GM18507 (cell line): Measurements from ENCODE around the gene LRRN2.

ENCODE experiments used
- DNase-seq: peaks from one replicate; pipeline ENCODE4 v3.0.0; 2011; ENCODE audit warnings: low read depth; ENCODE audit not compliant: insufficient read length; ENCODE audit errors: extremely low spot score
- FAIRE-seq: peaks from 2 replicates; lab custom pipeline; 2011; peaks lifted over from hg19 to GRCh38; lab: Jason Lieb, UNC

Gene LRRN2

DNA sequence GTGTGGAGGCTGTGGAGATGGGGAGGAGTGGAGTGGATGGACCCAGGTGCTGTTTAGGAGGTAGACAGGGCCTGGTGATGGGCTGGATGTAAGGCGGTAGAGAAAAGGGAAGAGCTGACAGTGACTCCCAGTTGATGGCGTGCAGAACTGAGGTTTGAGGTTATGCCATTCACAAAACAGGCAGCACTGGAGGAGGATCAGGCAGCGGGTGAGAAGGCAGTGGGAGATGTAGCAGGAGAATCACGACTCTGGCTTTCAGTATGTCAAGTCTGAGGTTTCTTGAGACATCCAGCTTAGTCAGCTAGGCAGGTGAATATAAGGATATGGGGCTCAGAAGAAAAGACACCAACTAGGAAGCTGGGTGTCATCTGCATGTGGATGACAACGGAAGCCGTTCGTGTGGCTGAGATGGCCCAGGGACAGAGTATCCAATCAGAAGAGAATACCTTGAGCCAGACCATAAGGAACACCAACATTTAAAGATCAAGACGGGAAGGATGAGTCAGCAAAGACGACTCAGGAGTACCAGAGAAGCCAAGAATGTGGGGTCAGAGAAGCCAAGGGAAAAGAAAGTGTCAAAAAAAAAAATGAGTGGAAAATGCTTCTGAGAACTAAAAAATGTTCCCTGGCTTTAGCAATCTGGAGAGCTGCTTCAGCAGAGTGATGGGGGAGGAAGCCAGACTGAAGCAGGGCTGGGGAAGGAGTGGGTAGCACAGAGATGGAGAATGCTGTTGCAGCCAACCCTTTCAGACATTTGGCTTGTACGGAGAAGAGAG is 15.2 kb downstream of the LRRN2 start:
- FAIRE-seq (no peak), DNase-seq (no peak)

DNA sequence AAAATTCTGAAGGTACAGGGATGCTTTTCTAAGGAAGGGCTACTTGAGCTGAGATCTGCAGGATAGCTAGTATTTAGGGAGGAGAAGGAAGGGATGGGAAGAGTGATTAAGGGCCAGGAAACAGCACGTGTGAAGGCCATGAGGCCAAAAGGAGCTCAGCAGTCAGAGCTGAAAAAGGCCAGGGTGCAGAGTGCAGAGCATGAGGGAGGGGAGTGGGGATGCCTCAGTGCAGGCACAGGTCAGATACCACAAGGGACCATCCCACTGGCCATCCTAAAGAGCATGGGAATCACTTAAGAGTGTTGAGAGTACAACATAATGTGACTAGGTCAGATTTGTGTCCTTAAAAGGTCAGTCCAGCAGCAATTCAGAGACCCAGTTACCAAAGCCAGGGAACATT is 16.0 kb downstream of the LRRN2 start:
- no peak for FAIRE-seq
- DNase-seq, result no peak

DNA sequence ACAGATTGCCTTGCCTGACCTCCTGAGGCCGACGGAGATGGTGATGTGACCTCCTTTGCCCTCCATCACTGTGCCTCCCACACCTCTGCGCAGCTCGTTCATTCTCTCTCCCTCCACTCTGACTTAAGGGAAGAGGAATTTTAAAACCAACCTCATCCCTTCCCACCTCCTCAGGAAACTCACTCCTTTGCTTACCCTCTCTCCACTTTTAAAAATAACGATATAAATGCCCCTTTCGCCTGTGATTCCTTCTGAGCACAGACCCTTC is 21.2 kb downstream of the LRRN2 start:
- DNase-seq (no peak), FAIRE-seq (no peak)

DNA sequence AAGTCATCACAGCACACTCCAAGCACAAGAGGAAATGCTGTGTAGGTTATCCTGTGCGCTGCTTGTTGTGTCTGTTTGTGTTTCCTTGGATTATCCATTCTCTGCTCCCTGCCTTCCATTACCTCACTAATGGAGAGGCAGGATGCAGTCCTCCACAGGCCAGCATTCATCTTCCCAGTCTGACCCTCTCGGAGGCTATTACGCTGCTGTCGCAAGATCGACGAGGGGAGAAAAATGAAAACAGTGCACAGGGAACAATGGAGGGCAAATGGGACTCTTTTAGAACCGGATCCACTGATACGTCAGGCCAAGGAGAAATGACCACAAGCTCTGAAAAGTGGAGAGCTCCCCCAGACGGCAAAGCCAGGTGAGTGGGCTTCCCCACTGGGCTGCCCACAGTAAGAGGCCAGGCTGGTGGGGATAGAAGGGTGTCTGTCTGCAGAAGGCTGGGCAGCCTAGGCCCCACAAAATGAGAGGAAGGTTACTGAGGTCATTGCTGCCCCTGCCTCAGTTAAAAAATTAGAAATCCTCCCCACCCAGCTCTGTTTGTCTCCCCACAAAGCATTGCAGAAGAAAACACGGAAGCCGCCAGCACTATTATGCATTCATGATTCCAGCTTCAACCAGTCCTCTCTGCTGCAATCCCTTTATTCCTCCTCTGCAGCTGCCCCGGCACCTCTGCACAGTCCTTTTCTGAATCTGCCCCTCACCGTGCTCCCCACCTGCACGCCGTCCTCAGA is 21.7 kb downstream of the LRRN2 start:
- FAIRE-seq (no peak), DNase-seq (no peak)

DNA sequence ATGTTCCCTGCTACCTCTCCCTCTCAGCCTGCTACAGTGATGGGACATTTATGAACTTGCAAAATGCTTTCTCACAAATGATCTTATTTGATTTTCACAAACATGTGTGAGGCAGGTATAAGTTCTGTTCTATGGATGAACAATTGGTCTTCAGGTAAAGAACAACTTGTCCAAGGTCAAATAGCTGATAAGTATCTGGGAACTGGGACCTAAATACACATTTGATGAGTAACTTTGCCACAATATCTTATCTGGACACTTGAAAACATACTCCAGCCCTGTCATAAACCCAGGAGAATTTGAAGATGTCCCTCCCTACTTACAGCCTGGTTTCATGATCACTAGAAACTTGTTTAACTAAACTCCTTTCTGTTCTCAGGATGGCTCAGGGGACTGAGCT is 23.0 kb downstream of the LRRN2 start:
- no peak for DNase-seq
- no peak for FAIRE-seq

DNA sequence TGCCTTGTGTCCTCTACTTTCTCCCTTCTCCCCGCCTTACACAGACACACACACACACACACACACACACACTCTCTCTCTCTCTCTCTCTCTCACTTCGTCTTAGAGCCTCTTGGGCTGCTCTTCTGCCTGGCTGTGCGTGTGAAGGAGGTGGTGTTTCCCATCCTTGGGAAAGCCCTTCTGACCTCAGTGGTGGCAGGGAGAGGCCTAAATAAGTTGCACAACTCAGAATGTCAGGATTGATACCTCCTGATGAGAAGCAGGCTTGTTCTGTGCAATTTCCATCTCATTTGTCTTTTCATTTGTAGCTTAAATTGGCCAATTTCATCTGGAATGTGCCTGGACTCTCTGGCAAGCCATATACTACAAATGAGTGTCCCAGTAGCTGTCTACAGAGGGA is 25.0 kb downstream of the LRRN2 start:
- FAIRE-seq (no peak), DNase-seq (no peak)

DNA sequence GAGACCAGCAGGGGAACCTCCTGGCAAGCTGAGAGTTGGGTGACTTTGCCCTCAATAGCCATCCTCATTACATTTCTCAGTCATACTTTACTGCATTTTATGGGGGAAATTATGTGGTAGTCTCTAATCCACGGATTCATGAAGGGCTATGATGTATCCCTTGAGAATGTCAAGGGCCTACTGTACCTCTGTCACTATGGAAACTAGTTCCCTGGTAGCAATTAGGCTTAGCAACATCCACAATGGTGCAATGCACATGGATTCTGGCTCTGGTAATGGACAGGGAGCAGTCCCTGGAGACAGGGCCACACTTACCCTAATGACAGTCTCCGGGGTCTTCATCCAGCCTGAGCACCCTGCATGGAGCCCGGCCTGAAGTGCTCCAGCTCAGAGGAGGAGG is 26.5 kb downstream of the LRRN2 start:
- no peak for FAIRE-seq
- DNase-seq, result no peak

DNA sequence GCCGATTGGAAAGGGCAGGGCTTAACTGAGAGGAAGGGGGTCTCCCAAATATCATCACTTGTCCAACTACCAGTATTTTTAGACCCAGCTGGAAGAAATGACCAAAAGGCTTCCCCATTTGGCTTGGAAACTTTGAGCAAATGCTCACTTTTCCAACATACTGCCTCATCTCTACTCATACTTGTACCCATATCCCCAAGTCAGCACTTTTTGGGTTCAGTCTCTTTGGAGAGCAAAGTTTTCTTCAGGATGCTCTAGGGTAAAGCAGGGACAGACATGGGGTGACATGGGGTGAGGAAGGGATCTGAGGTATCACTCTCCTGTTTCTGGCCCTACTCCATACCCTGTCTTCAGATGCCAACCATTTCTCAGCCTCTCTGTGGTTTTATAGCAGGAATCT is 27.2 kb downstream of the LRRN2 start:
- no peak for FAIRE-seq
- no peak for DNase-seq

DNA sequence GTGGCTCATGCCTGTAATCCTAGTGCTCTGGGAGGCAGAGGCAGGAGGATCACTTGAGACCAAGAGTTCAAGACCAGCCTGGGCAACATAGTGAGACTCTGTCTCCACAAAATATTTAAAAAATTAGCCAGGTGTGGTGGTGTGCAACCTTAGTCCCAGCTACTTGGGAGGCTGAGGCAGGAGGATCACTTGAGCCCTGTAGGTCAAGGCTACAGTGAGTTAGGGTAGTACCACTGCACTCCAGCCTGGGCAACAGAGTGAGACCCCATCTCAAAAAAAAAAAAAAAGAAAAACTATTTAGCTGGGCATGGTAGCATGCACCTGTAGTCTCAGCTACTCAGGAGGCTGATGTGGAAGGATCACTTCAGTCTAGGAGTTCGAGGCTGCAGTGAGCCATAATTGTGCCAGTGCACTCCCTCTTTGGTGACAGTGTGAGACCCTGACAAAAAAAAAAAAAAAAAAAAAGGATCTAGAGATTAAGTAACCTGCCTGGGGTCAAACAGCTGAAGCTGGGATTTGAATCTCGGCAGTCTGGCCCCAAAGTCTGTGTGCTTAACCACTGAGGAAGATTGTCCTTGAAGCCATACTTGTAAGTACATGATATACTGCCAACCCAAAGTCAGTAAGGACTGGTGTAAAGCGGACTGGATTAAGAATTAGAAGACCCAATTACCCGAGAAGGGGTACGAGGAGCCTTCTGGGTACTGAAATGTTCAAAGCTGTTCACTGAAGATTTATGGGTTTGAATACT is 31.8 kb downstream of the LRRN2 start:
- no peak for FAIRE-seq

DNA sequence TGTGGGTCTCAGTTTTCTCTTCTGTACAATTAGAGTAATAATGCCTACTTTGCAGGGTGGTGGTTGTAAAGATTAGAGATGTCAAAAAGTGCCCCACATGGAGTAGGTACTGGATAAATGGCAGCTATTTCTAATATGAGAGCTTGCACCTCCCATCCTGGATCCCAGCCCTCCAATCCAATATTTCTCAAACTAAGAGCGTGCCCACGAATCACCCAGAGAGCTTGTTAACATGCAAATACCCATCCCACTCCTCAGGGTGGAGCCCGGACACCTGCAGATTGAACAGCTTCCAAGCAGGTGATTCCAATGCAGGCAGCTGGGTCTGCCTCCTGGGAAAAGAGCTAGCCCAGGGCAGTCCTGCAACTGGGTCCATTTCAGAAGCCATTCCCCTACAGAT is 33.0 kb downstream of the LRRN2 start:
- FAIRE-seq (no peak), DNase-seq (no peak)

More for the DNA sequence above, 31.8 kb downstream of the LRRN2 start:
- no peak for DNase-seq

DNA sequence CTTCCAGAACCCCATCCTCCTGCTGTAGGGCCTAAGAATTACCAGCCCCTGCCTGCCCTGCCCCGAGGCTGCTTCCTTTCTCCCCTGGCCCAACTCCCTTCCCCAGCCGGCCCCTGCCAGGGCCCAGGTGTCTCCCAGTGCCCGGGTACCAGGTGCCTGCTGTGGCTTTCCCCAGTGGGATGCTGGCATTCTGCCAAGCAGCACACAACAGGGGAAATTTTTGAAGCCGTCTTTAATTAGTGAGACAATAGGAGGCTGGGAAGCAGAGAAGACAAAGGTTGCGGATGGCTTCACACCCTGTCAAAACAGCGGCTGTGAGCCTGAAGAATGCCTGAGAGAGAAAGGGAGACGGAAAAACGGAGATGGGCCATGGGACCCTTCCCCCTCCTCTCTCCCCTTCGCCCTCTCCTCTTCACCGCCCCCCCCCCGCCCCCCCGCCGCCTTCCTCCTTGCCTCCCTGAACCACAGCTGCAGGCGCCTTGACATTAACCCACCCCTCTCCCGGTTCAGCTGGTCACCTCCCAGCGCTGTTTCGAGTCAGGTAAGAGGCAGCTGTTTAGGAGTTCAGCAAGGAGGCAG is 33.6 kb downstream of the LRRN2 start:
- FAIRE-seq, result no peak
- DNase-seq, result no peak

DNA sequence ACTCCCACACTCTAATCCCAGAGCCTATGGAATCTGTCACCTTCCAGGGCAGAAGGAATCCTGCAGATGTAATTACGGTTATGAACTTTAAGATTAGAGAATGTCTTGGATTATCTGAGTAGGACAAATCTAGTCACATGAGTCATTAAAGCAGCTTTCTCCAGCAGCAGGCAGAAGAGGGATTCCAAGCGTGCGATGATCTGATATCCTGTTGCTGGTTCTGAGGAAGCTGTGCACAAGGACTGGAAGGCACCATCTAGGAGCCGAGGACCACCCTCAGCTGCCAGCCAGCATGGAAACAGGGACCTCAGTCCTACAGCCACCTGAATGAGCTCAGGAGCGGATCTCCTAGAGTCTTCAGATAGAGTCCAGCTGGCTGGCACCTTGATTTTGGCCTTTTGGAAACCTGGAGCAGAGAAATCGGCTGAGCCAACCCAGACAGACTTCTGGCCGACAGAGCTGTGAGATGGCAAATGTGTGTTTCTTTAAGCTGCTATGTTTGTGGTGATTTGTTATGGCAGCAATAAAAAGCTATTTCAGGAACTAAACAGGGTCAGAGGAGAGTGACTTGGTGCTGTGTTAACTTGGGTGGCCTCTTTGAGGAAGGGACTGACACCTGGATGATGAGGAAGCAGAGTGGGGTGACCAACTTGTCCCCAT is 34.5 kb downstream of the LRRN2 start:
- no peak for FAIRE-seq
- DNase-seq, result no peak

DNA sequence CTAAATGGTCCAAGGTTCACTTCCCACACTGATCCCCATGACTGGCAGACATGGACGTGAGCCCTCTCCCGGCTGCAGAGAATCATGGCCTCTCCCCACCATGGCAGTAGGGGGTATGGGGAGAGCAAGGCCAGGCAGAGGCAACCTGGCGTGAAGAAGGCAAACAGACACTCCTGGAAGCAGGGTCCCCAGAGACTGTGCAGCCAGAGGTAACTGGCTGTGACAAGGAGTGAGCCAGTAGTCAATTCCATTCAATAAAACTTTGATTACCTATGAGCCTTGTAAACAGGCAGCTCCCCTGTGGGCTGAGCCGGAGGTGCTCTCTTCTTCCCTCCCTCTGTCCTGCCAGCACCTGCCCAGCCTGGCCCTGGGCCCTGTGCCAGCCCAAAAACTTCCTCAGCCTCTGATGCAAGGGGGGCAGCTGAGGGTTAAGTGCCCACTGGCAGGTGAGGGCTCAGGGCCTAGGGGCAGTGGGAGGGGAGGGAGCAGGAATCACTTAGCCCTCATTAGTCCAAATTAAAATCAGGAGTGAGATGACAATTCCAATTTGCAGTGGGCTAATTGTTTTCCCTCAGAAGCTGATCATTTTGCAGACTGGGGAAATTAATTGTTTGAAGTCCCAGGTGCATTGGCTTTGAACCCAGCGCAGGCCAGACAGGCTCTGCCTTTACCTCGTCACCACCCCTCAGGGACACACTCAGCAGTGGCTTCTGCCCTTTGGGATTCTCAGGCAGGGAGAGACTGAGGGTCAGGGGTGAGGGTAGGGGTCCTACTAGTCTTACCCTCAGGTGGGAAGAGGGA is 35.6 kb downstream of the LRRN2 start:
- DNase-seq (no peak), FAIRE-seq (no peak)

DNA sequence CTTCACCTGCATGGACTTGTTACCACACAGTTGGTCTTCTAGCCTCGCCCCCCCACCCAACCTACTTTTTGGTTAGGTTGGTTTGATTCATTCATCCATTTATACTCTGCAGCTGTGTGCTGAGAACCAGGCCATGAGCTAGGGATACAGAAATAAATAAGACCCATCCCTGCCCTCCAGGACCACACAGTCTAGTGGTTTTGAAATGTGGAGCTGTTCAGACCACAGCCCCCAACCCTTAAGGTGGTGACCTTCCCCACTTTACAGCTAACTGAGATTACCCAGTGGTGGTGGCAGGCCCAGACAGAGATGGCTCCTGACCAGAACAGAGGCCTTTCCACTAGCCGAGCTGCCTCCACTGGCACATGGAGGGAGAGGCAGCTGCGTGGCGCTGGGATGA is 37.0 kb downstream of the LRRN2 start:
- DNase-seq (no peak), FAIRE-seq (no peak)

DNA sequence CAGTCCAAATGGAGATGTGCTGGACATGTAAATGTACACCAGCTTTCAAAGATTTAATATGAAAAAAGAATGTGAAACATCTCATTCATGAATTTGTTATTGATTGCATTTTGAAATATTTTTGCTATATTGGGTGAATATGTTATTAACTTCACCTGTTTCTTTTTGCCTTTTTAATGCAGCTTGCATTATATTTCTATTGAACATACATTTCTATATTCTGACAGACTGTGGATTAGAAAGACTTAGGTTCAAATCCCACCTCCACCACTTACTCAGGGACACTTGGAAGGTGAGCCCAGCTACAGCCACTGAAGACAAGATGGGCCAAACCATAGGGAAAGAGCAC is 37.8 kb downstream of the LRRN2 start:
- FAIRE-seq, result no peak

DNA sequence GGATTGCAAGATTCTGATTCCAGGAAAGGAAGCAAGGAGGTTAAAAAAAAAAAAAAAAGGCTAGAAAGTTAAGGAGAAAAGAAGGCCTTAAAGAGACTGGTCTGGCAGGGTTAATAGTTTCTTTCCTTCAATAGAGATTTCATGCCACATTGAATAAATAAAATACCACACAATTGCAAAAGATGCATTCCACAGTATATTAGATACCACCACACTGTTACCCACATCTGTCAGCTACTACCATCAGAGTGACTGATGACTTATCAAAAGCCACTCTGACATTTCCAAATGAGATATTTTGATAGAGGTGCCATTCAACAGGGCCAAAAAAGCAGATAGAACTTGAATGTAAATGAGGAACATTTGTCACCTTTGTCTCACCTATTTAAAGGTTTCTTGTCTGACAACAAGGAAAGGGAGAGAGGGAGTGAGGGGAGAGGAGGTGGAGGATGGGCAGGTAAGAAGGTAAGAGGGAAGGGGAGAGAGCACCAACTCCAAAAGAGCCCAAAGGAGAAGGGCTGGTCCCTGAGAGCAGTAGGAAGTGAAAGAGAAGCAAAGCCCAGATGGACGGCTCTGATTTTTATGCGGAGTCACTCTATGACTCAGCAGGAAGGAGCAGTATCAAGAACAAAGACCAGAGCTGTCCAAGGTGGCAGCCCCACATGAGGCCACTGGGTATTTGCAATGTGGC is 38.3 kb downstream of the LRRN2 start:
- FAIRE-seq, result peak; percentile 36
- peak; percentile 18 for DNase-seq

More for the DNA sequence above, 37.8 kb downstream of the LRRN2 start:
- no peak for DNase-seq

DNA sequence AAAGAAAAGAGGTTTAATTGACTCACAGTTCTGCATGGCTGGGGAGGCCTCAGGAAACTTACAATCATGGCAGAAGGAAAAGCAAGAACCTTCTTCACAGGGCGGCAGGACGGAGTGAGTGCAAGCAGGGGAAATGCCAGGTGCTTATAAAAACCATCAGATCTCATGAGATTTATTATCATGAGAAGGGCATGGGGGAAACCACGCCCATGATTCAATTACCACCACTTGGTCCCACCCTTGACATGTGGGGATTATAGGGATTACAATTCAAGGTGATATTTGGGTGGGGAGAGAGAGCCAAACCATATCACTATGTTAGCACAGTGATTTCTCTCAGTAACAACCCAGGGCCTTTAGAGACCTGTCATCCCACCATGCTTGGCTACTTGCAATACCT is 39.9 kb downstream of the LRRN2 start:
- DNase-seq (no peak), FAIRE-seq (no peak)

DNA sequence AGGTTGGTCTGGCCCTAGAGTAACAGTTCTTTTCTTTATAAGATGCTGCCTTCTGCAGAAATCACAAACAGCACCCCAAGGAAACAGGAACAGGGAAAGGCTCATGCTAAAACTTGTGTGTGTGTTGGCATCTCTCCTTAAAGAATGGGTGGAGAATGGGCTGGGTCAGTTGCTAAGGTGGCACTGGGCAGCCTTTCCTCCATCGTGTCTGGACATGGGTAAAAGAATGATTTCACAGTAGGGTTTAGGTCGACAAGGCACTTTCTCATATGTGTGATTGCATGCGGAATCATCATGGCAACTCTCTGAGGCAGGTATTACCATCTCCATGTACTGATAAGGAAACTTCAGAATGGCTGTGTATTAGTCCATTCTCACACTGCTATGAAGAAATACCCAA is 40.3 kb downstream of the LRRN2 start:
- FAIRE-seq (no peak), DNase-seq (no peak)

DNA sequence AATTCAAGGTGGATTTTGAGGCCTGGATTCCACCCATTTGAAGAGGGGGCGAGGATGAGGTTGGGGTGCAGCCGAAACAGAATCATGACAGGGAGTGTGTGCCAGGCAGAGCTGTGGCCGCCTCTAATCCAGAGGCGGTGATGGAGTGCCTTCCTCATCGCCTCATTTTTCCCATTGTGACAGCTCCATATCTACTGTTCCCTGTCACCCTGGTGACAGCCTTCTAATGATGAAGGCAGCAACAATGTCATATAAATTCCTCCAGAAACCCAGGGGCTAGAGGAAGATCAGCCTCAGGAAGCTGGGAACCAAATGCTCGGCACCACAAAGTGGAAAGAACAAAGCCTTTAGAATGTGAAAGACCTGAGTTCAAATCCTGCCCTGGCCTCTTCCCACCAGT is 42.0 kb downstream of the LRRN2 start:
- FAIRE-seq, result no peak
- DNase-seq, result no peak
